SK-N-SH (cell line): ENCODE data around the gene THBS3.

ENCODE experiments used
- FOXJ3 ChIP-seq: sonication (generic); formaldehyde crosslinking; IDR thresholded peaks from 2 replicates; pipeline ENCODE4 v1.5.1; 2020; ENCODE audit warnings: mild to moderate bottlenecking, missing genetic modification reagents
- MEF2A ChIP-seq: IDR thresholded peaks from 2 replicates; pipeline ENCODE4 v1.4.0; 2012; ENCODE audit warnings: low read depth, borderline replicate concordance
- NRF1 ChIP-seq: IDR thresholded peaks from 2 replicates; pipeline ENCODE4 v1.6.1; 2012; ENCODE audit warnings: low read depth, mild to moderate bottlenecking, low read length
- POLR2AphosphoS5 ChIP-seq: IDR thresholded peaks from 2 replicates; pipeline ENCODE4 v1.6.1; 2012; ENCODE audit warnings: low read depth, low read length
- RAD21 ChIP-seq: IDR thresholded peaks from 2 replicates; pipeline ENCODE4 v1.6.1; 2012; ENCODE audit warnings: mild to moderate bottlenecking, low read length
- SIN3A ChIP-seq: IDR thresholded peaks from 2 replicates; pipeline ENCODE4 v1.6.1; 2012; ENCODE audit warnings: low read depth, mild to moderate bottlenecking, low read length, moderate library complexity, borderline replicate concordance
- SMC3 ChIP-seq: IDR thresholded peaks from 2 replicates; pipeline ENCODE4 v1.6.1; 2012; ENCODE audit warnings: low read depth, low read length, improper control_type of control experiment
- TCF12 ChIP-seq: IDR thresholded peaks from 2 replicates; pipeline ENCODE4 v1.4.0; 2012
- TF ChIP-seq, protein P1 (sequence below): fragments of 200-600 bp; sonication (generic); IDR thresholded peaks from 2 replicates; pipeline ENCODE4 v1.6.1; 2017; ENCODE audit warnings: antibody characterized with exemption, mild to moderate bottlenecking, moderate library complexity
- TF ChIP-seq, protein P2 (sequence below): IDR thresholded peaks from 2 replicates; pipeline ENCODE4; 2012
- TF ChIP-seq, protein P3 (sequence below): IDR thresholded peaks from 2 replicates; pipeline ENCODE4 v1.4.0; 2012; ENCODE audit warnings: low read depth
- TF ChIP-seq, protein P4 (sequence below): IDR thresholded peaks from 2 replicates; pipeline ENCODE4 v1.6.1; 2012; ENCODE audit warnings: mild to moderate bottlenecking, low read depth, low read length, moderate library complexity
- TF ChIP-seq, protein P5 (sequence below): IDR thresholded peaks from 2 replicates; pipeline ENCODE4 v1.4.0; 2012; ENCODE audit warnings: low read depth, borderline replicate concordance

DNA sequence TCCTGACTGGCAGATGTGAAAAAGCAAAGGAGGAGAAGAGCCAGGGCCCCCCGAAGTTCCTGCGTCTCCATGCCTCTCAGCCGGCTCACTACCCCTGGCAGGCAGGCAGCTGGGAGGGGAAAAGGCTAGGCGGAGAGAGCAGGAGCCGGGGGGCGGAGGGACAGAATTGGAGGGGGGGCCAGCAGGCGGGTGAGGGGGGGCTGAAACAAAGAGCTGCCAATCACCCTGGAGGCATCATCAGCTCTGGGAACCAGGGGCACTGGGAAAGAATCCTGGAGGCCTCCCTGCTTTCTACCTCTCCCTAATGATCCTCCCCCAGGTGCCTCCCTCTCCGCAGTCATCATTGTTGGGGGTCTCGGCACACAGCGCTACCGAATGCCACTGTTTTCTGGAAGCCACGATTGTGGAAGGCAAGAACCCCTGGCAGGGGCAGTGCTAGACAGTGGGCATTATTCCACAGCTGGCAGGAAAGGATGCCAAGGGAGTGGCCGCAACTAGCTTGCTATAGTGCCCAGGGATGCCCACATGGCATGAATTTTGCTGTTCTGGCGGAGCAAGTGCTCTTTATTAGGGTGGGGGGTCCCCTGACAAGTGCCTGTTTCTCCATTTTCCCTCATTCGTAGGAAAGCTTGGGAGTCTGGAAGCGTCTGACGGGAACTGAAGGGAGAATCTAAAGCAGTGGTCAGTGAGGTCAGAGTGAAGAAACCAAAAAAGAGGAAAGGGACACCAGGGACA lies at the start of gene THBS3:
- TF ChIP-seq, protein P1, sequence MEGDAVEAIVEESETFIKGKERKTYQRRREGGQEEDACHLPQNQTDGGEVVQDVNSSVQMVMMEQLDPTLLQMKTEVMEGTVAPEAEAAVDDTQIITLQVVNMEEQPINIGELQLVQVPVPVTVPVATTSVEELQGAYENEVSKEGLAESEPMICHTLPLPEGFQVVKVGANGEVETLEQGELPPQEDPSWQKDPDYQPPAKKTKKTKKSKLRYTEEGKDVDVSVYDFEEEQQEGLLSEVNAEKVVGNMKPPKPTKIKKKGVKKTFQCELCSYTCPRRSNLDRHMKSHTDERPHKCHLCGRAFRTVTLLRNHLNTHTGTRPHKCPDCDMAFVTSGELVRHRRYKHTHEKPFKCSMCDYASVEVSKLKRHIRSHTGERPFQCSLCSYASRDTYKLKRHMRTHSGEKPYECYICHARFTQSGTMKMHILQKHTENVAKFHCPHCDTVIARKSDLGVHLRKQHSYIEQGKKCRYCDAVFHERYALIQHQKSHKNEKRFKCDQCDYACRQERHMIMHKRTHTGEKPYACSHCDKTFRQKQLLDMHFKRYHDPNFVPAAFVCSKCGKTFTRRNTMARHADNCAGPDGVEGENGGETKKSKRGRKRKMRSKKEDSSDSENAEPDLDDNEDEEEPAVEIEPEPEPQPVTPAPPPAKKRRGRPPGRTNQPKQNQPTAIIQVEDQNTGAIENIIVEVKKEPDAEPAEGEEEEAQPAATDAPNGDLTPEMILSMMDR: no peak
- TF ChIP-seq FOXJ3 (CRISPR knock-in tag) (no peak), RAD21 (no peak), POLR2AphosphoS5 (0 out of 2 replicates have a peak, but pooled peaks have one; percentile 26), SMC3 (no peak), NRF1 (no peak), TCF12 (0 out of 2 replicates have a peak, but pooled peaks have one; percentile 6), MEF2A (no peak), SIN3A (no peak)
- TF ChIP-seq, protein P2, sequence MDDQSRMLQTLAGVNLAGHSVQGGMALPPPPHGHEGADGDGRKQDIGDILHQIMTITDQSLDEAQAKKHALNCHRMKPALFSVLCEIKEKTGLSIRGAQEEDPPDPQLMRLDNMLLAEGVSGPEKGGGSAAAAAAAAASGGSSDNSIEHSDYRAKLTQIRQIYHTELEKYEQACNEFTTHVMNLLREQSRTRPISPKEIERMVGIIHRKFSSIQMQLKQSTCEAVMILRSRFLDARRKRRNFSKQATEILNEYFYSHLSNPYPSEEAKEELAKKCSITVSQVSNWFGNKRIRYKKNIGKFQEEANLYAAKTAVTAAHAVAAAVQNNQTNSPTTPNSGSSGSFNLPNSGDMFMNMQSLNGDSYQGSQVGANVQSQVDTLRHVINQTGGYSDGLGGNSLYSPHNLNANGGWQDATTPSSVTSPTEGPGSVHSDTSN: peak; percentile 88
- TF ChIP-seq, protein P3, sequence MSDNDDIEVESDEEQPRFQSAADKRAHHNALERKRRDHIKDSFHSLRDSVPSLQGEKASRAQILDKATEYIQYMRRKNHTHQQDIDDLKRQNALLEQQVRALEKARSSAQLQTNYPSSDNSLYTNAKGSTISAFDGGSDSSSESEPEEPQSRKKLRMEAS: no peak
- TF ChIP-seq, protein P4, sequence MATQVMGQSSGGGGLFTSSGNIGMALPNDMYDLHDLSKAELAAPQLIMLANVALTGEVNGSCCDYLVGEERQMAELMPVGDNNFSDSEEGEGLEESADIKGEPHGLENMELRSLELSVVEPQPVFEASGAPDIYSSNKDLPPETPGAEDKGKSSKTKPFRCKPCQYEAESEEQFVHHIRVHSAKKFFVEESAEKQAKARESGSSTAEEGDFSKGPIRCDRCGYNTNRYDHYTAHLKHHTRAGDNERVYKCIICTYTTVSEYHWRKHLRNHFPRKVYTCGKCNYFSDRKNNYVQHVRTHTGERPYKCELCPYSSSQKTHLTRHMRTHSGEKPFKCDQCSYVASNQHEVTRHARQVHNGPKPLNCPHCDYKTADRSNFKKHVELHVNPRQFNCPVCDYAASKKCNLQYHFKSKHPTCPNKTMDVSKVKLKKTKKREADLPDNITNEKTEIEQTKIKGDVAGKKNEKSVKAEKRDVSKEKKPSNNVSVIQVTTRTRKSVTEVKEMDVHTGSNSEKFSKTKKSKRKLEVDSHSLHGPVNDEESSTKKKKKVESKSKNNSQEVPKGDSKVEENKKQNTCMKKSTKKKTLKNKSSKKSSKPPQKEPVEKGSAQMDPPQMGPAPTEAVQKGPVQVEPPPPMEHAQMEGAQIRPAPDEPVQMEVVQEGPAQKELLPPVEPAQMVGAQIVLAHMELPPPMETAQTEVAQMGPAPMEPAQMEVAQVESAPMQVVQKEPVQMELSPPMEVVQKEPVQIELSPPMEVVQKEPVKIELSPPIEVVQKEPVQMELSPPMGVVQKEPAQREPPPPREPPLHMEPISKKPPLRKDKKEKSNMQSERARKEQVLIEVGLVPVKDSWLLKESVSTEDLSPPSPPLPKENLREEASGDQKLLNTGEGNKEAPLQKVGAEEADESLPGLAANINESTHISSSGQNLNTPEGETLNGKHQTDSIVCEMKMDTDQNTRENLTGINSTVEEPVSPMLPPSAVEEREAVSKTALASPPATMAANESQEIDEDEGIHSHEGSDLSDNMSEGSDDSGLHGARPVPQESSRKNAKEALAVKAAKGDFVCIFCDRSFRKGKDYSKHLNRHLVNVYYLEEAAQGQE: no peak
- TF ChIP-seq, protein P5, sequence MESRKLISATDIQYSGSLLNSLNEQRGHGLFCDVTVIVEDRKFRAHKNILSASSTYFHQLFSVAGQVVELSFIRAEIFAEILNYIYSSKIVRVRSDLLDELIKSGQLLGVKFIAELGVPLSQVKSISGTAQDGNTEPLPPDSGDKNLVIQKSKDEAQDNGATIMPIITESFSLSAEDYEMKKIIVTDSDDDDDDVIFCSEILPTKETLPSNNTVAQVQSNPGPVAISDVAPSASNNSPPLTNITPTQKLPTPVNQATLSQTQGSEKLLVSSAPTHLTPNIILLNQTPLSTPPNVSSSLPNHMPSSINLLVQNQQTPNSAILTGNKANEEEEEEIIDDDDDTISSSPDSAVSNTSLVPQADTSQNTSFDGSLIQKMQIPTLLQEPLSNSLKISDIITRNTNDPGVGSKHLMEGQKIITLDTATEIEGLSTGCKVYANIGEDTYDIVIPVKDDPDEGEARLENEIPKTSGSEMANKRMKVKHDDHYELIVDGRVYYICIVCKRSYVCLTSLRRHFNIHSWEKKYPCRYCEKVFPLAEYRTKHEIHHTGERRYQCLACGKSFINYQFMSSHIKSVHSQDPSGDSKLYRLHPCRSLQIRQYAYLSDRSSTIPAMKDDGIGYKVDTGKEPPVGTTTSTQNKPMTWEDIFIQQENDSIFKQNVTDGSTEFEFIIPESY: no peak
